22Rv1 (cell line): ENCODE data around the gene CACNB4.

ENCODE experiments used
- CTCF ChIP-seq: fragments of 450-650 bp; IDR thresholded peaks from 2 replicates; pipeline ENCODE4 v1.5.1; 2017; ENCODE audit warnings: mild to moderate bottlenecking
- ZFX ChIP-seq: fragments of 450-650 bp; IDR thresholded peaks from 2 replicates; pipeline ENCODE4 v1.6.1; 2017; ENCODE audit warnings: antibody characterized with exemption, borderline replicate concordance

- TF ChIP-seq CTCF (no peak), ZFX (no peak)
Measured at GRCh38 chr2:151933266-151933804, 165.5 kb downstream of the CACNB4 start.
